GM21786 (cell line): ENCODE measurements around the gene LHFPL5.

ENCODE experiments used
- ATAC-seq: cut with Tn5 transposase; IDR thresholded peaks from one replicate; pipeline ENCODE4 v1.9.1; 2021; ENCODE audit not compliant: unreplicated experiment

The LHFPL5 gene

DNA sequence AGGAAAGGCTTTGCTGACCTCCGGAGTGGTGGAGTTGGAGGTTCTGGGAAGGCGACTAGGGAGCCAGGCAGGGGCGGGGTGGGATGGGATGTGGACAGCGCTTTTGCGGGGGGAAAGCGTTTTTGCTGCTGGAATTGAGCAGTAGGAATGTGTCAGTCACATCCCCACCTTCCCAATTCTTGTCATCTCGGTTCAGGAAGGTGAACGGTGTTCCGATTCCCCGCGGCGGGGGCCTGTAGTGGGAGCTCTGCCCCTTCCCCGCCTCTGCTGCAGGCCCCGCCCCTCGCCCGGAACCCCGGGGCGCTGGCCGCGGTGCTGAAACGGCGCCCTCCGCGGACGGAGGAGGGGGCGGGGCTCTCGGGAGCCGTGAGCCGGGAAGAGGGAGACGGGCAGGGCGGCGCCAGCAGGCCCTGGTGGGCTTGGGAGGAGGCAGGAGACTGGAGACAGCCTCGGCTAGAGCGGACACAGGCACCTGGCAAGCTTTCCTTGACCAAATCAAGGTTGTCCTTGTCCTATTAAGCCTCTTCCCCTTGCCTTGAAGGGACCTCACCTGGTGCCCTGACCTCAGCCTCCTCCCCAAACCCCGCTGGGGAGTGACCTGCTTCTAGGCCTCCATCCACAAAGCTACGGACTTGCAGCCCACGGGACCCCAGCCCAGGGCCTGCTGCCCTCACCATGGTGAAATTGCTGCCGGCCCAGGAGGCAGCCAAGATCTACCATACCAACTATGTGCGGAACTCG lies at the start of gene LHFPL5:
Gene LHFPL5, plus strand, starts transcription at position 357 of the 741 bp plus-strand sequence. Its CDS starts 319 bp downstream, at position 676.
- ATAC-seq, result no peak

DNA sequence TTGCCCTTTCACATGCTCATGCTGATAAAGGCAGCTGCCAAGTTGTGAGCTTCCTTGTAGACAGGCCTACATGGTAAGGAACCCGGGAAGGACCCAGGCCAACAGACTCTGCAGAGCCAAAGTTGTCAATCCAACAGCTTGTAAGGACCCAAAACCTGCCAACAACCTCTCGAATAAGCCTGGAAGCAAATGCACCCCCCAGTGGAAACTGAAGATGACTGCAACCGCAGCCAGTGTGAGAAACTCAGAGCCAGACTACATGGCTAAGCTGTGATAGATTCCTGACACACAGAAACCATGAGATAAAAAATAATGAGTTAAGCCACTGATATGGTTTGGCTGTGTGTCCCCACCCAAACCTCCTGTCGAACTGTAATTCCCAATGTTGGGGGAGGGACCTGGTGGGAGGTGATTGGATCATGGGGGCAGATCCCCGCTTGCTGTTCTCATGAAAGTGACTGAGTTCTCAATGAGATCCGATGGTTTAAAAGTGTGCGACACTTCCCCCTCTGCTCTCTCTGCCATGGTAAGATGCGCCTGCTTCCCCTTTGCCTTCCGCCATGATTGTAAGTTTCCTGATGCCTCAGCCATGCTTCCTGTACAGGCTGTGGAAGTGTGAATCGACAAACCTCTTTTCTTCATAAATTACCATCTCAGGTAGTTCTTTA lies 47.6 kb upstream of the LHFPL5 start:
- no peak for ATAC-seq

DNA sequence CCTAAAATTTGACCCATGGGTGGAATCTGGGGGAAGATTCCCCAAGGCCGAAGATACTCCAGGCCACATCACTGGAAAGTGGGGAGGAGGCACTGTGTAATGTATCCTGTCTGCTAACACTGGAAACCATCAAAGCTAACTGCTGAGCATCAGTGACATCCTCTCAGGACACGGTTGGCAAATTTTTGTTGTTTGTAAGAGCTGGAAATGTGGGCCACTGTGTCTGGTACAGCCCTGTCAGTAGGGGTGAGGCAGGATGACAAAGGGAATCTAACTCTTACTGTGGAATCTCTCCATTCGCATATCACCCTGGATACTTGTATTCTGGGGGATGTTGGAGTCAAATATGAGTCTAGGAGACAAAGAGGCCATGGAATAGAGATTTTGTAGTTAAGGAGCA lies 45.7 kb upstream of the LHFPL5 start:
- no peak for ATAC-seq

DNA sequence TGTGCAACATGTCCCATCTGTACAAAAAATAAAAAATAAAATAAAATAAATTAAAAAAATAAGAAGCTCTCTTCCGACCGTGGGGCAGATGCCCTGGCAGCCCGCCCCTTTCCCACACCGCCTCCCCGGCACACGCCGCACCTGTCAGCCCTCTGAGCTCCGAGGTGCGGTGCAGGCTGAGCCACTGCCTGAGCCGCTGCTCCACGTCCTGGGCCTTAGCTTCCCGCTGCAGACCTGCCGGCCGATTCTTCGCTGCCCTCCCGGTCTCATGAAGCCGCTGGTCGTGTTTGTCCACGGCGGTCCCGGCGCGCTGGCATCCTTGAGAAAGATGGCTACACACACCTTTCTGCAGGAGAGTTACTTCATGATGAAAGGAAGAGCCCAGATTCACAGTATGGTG lies 39.4 kb upstream of the LHFPL5 start:
- no peak for ATAC-seq

DNA sequence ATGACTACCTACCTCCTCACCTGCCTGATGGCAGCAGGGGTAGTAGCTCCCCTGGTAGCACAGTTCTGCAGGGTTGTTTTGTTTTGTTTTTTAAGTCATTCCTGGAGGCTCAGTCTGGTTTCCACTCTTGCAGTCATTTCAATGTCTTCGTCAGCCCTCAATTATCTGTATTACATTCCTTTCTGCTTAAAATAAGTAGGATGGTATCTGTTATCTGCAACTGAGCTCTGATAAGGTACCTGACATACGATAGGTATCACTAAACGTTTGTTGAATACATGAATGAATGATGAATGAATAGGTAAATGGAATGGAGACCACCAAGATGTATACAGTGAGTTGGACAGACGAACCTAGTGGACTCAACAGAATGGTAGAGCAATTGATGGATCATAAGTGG lies 35.9 kb upstream of the LHFPL5 start:
- ATAC-seq, result no peak

DNA sequence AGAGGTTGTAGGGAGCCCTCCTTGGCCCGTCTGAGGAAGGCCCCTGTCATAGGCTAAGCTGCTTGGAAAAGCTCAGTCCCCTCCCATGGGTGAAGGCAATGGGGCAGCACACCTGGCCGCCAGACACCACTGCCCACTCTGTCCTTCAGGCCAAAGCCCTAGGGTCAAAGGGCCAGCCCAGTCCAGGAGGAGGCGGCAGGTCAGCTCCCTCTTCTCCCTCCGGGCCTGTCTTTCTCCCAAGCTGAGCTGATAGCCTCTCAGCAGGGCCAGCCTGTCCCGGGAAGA lies 33.9 kb upstream of the LHFPL5 start:
- no peak for ATAC-seq

GRCh38 chr6:35774116-35774794 lies 30.9 kb upstream of the LHFPL5 start:
- no peak for ATAC-seq

DNA sequence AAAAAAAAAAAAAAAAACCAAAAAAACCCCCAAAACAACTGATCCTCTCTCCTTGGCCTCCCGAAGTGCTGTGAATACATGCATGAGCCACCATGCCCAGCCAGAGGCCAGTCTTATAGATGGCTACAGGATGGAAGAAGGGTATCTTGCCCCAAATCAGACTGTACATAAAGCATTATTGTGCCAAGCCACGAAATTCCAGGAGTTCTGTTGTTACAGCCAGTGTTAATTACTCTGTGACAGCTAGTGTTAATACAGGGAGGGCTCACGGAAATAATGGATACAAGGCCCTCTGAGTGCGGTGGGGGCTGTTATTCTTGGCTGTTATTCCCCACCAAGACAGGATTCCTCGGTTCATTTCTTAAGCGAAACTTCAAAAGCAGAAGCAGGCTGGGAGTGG lies 30.1 kb upstream of the LHFPL5 start:
- ATAC-seq, result no peak

DNA sequence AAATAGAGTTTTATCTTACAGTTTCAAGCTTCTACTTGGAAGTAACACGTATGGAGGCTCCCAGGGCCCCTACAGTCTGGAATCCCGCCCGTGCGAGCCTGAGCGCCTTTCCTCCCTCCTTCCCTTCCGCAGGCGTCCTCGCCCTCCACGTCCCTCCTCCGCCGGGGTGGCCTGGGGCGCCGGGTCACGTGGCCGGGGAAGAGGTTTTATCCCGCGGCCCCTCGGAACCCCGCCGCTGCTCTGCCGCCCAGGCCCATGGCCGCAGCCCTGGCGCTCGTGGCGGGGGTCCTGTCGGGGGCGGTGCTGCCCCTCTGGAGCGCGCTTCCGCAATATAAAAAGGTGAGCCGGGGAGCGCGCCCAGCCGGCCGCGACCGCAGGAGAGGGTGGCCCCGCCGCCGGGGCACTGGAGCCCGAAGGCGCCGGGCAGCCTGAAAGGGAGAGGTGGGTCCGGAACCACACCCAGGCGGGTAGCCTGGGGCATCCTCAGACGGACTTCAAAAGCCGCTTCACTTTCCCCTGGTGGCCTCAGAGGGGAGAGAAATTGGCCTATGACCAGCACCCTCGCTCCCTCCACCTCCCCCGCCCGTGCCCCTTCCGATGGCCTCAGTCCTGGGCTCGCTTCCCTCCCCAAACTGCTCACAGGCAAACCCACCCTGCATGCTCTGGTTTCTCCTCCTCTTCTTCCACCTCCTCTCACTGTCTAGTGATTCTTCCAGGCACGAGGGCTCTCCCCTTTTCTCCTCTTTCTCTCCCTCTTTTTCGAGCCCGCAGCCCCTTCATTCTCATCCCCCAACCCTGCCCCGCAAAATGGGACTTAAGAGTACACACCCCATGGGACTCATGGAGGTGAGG lies 28.6 kb upstream of the LHFPL5 start, which contains the start of gene CLPSL2:
Gene CLPSL2, plus strand, starts transcription at position 235 of the 852 bp plus-strand sequence. Its CDS starts 21 bp downstream, at position 256.
- ATAC-seq, result no peak

- ATAC-seq, result no peak
These were observed 27.6 kb upstream of the LHFPL5 start for GRCh38 chr6:35777356-35778102.

- no peak for ATAC-seq
These were observed 26.7 kb upstream of the LHFPL5 start for GRCh38 chr6:35778437-35778836.

DNA sequence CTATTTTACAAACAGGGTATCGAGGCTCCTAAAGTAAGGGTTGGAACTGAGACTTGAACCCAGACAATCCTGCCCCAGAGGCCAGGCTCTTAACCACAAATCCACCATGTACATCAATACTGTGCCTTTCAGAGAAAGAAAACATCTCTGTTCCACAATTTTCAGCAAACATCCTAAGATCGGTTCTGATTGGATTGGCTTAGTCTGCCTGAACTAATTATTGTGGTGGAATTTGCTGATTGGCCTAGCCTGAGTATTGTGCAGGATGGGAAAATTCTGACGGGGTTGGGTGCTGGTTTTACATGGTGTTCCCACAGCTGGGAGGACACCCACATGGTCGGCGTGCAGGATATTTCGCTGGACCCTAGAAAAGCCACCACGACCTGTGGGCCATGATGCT lies 24.4 kb upstream of the LHFPL5 start, which contains the start of gene CLPSL1:
Gene CLPSL1, plus strand, starts transcription at position 301 of the 400 bp plus-strand sequence. Its CDS starts 92 bp downstream, at position 393.
- ATAC-seq, result no peak

DNA sequence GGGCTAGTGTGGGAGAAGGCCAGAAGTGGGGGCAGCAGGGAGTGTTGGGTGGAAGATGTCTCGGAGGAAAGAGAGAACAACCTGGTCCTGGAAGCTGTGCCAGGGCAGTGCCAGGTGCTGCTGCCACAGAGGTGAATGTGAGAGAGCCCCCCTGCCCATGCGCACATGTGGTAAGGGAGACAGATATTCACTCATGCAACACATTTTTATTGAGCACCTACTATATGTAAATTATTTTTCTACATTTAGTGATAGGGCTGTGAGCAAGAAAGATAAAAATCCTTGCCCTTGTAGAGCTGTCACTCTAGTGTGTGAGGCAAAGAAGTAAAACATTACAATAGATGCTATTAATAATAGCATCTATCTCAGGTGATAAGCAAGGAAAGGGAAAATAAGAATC lies 23.9 kb upstream of the LHFPL5 start:
- ATAC-seq, result no peak

- ATAC-seq, result no peak
These were observed 22.7 kb upstream of the LHFPL5 start for GRCh38 chr6:35782424-35782823.

GRCh38 chr6:35784200-35784599 lies 21.0 kb upstream of the LHFPL5 start:
- ATAC-seq, result no peak

GRCh38 chr6:35786272-35786671 lies 18.9 kb upstream of the LHFPL5 start:
- no peak for ATAC-seq

DNA sequence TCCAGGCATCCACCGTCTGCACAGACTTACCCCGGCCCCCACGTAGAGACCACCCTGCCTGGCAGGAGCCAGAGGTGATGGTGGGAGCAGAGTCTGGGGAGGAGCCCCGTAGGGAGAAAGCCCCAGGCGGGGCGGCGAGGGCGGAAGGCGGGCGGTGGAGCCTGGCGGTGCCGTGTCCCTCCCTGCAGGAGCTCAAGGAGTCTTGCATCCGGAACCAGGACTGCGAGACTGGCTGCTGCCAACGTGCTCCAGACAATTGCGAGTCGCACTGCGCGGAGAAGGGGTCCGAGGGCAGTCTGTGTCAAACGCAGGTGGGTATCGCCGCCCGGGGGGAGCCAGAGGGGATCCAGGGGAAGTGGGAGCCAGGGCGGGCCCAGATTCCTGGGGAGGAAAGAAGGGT lies 18.3 kb upstream of the LHFPL5 start:
- ATAC-seq, result no peak

DNA sequence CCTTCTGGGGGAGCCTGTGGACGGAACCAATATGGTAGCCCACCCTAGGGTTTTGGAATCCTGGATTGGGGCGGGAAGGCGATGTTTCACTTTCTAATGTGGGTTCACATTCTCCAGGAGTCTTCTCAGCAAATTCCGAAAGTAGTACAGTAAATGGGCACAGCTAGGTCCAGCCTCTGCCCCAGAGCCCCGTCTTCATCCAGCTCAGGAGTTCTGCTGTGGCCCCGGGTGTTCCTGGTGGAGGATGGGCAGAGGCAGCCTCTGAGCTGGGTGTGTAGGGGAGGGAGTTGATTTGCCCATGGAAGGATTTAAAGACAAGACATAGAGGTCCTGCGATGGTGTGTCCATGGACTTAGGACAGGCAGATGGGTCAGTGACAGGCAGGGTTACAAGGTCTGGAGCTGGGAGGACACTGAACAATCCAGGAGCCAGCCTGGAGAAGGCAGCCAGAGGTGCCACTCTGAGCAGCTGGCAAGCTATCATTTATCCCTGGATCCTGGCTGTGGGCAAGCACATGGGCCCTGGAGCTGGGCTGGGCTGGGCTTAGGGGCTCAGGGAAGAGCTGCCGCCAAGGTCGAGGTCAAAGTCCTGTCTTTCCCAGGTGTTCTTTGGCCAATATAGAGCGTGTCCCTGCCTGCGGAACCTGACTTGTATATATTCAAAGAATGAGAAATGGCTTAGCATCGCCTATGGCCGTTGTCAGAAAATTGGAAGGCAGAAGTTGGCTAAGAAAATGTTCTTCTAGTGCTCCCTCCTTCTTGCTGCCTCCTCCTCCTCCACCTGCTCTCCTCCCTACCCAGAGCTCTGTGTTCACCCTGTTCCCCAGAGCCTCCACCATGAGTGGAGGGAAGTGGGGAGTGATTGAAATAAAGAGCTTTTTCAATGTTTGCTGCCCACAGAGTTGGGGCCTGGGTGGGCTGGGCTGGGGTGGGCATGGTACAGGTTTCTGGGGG lies 17.6 kb upstream of the LHFPL5 start:
- no peak for ATAC-seq

DNA sequence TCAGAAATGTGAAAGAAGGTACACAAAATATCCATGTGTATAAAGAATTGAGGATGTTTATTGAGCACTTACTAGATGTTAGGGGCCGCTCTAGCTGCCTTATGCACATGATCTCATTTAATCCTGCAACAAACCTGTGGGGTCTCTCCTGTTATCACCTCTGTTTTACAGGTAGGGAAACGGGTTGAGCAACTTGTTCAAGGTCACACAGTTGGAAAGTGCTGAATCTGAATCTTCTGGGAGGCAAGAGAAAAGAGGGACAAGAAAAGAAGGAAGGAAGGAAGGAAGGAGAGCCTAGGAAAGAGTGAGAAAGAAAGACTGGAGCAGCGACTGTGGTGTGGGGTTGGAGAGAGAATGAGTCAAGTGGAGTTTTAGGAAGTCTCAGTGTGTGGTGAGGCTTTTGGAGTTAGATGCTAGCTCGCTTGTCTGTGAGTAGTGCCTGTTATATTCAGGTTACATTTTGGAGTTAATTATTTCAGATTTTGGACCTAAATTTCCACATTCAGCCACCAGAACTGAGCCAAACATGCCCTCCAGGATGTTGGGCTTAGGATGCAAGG lies 16.6 kb upstream of the LHFPL5 start:
- ATAC-seq, result no peak
